Neural progenitor cell (in vitro differentiated cells): Measurements from ENCODE around the gene AFF3.

Source experiments
- CTCF ChIP-seq: fragments of 200-600 bp; sonication (generic); IDR thresholded peaks from 2 replicates; pipeline ENCODE4 v1.5.1; 2017; ENCODE audit warnings: antibody characterized with exemption, mild to moderate bottlenecking
- EZH2 ChIP-seq: fragments of 200-600 bp; sonication (generic); IDR thresholded peaks from 2 replicates; pipeline ENCODE4 v1.6.1; 2017; ENCODE audit warnings: antibody characterized with exemption, mild to moderate bottlenecking, moderate library complexity

DNA sequence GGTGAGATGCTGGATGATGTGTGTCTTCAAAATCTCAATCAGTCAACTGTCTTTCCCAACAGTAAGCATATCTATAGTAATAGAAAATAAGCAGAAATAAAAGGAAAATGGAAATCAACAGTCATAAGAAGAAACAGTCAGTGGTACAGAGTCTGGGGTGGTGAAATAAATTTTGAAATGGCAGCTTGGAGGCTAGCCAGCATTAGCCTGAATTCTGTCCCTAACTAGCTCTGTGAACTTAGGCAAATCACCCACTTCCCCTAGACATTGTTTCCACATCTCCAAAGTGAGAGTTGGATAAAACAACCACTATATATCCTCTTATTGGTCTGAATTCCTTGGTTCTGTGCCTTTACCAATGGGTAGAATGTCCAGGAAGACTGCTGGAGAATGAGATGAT, 462.9 kb downstream of the AFF3 start:
- TF ChIP-seq CTCF (no peak), EZH2 (no peak)
